ENCODE data around the gene ADCY2. TPM values are rescaled to one million over a fixed set of nuclear protein-coding genes. Genes with fewer than 3 reads are reported as not detected.

The ADCY2 gene
- polyA plus RNA-seq, 1 of the 3 experiments (the other 2 are of a cell fraction), result not detected

GRCh38 chr5:7437836-7438235 lies 41.9 kb downstream of the ADCY2 start:
- H4K20me1 ChIP-seq (ENCODE audit: insufficient read depth), result no peaks in the 10 kb centered on the region
- no peaks in the 10 kb centered on the region for H3K79me2 ChIP-seq (ENCODE audit: insufficient read depth)
- no peak overlapping the region for H3K4me3 ChIP-seq (ENCODE audit: low read depth in 2 of 2, low read length in 1 of 2)
- H2AFZ ChIP-seq (ENCODE audit: low read depth), result no peak overlapping the region
- H3K9ac ChIP-seq, result no peak overlapping the region
- H3K9me2 ChIP-seq, result no peaks in the 10 kb centered on the region
- CTCF ChIA-PET, result no interaction called here
- TF ChIP-seq SIN3A (IDR thresholded peaks at IDR 0.05; ENCODE audit: borderline replicate concordance, low read depth, low read length) (no peak), EZH2phosphoT487 (IDR thresholded peaks at IDR 0.05; ENCODE audit: borderline replicate concordance, low read depth) (no peak), CHD2 (IDR thresholded peaks at IDR 0.05; ENCODE audit: low read length, partially characterized antibody) (no peak), RXRA (IDR thresholded peaks at IDR 0.05; ENCODE audit: borderline replicate concordance, low read depth) (no peak), USF1 (IDR thresholded peaks at IDR 0.05; ENCODE audit: borderline replicate concordance, low read depth) (no peak), RAD21 (IDR thresholded peaks at IDR 0.05; ENCODE audit: low read length) (no peak), MEF2A (IDR thresholded peaks at IDR 0.05; ENCODE audit: borderline replicate concordance, low read depth) (no peak), SMC3 (IDR thresholded peaks at IDR 0.05; ENCODE audit: low read depth, low read length) (no peak), RCOR1 (IDR thresholded peaks at IDR 0.05; ENCODE audit: low read length) (no peak), ZBTB33 (IDR thresholded peaks at IDR 0.05; ENCODE audit: borderline replicate concordance, low read depth) (no peak), YY1 (IDR thresholded peaks at IDR 0.05; ENCODE audit: low read depth) (no peak), TEAD4 (IDR thresholded peaks at IDR 0.05; ENCODE audit: borderline replicate concordance, insufficient read depth) (no peak), MAX (IDR thresholded peaks at IDR 0.05; ENCODE audit: low read depth) (no peak), FOXM1 (IDR thresholded peaks at IDR 0.05; ENCODE audit: low read depth) (no peak), ELF1 (IDR thresholded peaks at IDR 0.05) (no peak), TCF12 (IDR thresholded peaks at IDR 0.05) (no peak), POLR2AphosphoS5 (IDR thresholded peaks at IDR 0.05; ENCODE audit: low read depth, low read length) (no peak)
- TF ChIP-seq, protein P1, sequence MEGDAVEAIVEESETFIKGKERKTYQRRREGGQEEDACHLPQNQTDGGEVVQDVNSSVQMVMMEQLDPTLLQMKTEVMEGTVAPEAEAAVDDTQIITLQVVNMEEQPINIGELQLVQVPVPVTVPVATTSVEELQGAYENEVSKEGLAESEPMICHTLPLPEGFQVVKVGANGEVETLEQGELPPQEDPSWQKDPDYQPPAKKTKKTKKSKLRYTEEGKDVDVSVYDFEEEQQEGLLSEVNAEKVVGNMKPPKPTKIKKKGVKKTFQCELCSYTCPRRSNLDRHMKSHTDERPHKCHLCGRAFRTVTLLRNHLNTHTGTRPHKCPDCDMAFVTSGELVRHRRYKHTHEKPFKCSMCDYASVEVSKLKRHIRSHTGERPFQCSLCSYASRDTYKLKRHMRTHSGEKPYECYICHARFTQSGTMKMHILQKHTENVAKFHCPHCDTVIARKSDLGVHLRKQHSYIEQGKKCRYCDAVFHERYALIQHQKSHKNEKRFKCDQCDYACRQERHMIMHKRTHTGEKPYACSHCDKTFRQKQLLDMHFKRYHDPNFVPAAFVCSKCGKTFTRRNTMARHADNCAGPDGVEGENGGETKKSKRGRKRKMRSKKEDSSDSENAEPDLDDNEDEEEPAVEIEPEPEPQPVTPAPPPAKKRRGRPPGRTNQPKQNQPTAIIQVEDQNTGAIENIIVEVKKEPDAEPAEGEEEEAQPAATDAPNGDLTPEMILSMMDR (IDR thresholded peaks at IDR 0.05), result no peak
- TF ChIP-seq, protein P2, sequence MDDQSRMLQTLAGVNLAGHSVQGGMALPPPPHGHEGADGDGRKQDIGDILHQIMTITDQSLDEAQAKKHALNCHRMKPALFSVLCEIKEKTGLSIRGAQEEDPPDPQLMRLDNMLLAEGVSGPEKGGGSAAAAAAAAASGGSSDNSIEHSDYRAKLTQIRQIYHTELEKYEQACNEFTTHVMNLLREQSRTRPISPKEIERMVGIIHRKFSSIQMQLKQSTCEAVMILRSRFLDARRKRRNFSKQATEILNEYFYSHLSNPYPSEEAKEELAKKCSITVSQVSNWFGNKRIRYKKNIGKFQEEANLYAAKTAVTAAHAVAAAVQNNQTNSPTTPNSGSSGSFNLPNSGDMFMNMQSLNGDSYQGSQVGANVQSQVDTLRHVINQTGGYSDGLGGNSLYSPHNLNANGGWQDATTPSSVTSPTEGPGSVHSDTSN (IDR thresholded peaks at IDR 0.05), result no peak
- TF ChIP-seq, protein P3, sequence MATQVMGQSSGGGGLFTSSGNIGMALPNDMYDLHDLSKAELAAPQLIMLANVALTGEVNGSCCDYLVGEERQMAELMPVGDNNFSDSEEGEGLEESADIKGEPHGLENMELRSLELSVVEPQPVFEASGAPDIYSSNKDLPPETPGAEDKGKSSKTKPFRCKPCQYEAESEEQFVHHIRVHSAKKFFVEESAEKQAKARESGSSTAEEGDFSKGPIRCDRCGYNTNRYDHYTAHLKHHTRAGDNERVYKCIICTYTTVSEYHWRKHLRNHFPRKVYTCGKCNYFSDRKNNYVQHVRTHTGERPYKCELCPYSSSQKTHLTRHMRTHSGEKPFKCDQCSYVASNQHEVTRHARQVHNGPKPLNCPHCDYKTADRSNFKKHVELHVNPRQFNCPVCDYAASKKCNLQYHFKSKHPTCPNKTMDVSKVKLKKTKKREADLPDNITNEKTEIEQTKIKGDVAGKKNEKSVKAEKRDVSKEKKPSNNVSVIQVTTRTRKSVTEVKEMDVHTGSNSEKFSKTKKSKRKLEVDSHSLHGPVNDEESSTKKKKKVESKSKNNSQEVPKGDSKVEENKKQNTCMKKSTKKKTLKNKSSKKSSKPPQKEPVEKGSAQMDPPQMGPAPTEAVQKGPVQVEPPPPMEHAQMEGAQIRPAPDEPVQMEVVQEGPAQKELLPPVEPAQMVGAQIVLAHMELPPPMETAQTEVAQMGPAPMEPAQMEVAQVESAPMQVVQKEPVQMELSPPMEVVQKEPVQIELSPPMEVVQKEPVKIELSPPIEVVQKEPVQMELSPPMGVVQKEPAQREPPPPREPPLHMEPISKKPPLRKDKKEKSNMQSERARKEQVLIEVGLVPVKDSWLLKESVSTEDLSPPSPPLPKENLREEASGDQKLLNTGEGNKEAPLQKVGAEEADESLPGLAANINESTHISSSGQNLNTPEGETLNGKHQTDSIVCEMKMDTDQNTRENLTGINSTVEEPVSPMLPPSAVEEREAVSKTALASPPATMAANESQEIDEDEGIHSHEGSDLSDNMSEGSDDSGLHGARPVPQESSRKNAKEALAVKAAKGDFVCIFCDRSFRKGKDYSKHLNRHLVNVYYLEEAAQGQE (IDR thresholded peaks at IDR 0.05; ENCODE audit: low read depth, low read length), result no peak
- H3K27ac ChIP-seq (ENCODE audit: low read depth in 2 of 2, low read length in 1 of 2), result no peak overlapping the region
- no peaks in the 10 kb centered on the region for H3F3A ChIP-seq (replicated peaks; ENCODE audit: insufficient read depth)
- H3K4me1 ChIP-seq (ENCODE audit: control insufficient read depth in 1 of 2, insufficient read depth in 2 of 2, low read depth in 1 of 2, low read length in 1 of 2), result no peaks in the 10 kb centered on the region
- POLR2A ChIA-PET, result no interaction called here
- no peak overlapping the region for H3K4me2 ChIP-seq
- no peaks in the 10 kb centered on the region for H3K9me3 ChIP-seq
- H3K36me3 ChIP-seq (replicated peaks in 1 of 2; ENCODE audit: control insufficient read depth in 1 of 2, insufficient read depth in 2 of 2, low read length in 1 of 2), result no peaks in the 10 kb centered on the region
- DNase-seq, result no peak
- WGBS (ENCODE audit: low lambda C conversion rate), result 0% methylated on average over 1 of the region's 1 CpG
- H3K27me3 ChIP-seq (ENCODE audit: insufficient read depth), result no peaks in the 10 kb centered on the region

Measured in SK-N-SH (cell line).